DOHH2 (cell line): ENCODE results near the gene TXNDC9.

Experiments used
- H3F3A ChIP-seq: fragments of 200-600 bp; sonication (generic), shearing (Covaris generic); 2 replicates; pipeline ENCODE4 v1.6.0; 2016; ENCODE audit warnings: antibody characterized with exemption, mild to moderate bottlenecking; ENCODE audit not compliant: control insufficient read depth, insufficient read depth
- H3K27ac ChIP-seq: fragments of 200-600 bp; sonication (generic); 2 replicates; pipeline ENCODE4 v1.5.1; 2014; ENCODE audit warnings: low read depth, mild to moderate bottlenecking, low read length, moderate library complexity
- H3K27me3 ChIP-seq: fragments of 200-600 bp; sonication (generic); 2 replicates; pipeline ENCODE4 v1.6.1; 2014; ENCODE audit warnings: mild to moderate bottlenecking, low read length, mixed read lengths; ENCODE audit not compliant: control insufficient read depth
- H3K36me3 ChIP-seq: fragments of 200-600 bp; sonication (generic); 2 replicates; pipeline ENCODE4 v1.6.1; 2014; ENCODE audit warnings: mild to moderate bottlenecking, low read length, moderate library complexity, mixed read lengths; ENCODE audit not compliant: control insufficient read depth
- H3K4me1 ChIP-seq: fragments of 200-600 bp; sonication (generic); 2 replicates; pipeline ENCODE4 v1.6.1; 2014; ENCODE audit warnings: mild to moderate bottlenecking, low read length, mixed read lengths; ENCODE audit not compliant: control insufficient read depth
- H3K4me2 ChIP-seq: fragments of 200-600 bp; sonication (generic); 2 replicates; pipeline ENCODE4 v1.6.0; 2014; ENCODE audit warnings: mild to moderate bottlenecking, low read length, moderate library complexity
- H3K4me3 ChIP-seq: fragments of 200-600 bp; sonication (generic); 2 replicates; pipeline ENCODE4 v1.5.1; 2014; ENCODE audit warnings: mild to moderate bottlenecking, low read length, mixed read lengths
- H3K79me2 ChIP-seq: fragments of 200-600 bp; sonication (generic); 2 replicates; pipeline ENCODE4 v1.6.1; 2014; ENCODE audit warnings: mild to moderate bottlenecking, low read length, mixed read lengths; ENCODE audit not compliant: control insufficient read depth
- H3K9me2 ChIP-seq: fragments of 200-600 bp; sonication (generic); replicated peaks from 2 replicates; pipeline ENCODE4 v1.6.1; 2014; ENCODE audit warnings: mild to moderate bottlenecking, low read length, mixed read lengths; ENCODE audit not compliant: control insufficient read depth
- H3K9me3 ChIP-seq: fragments of 200-600 bp; sonication (generic); 2 replicates; pipeline ENCODE4 v1.6.1; 2014; ENCODE audit warnings: antibody characterized with exemption, low read length, mixed read lengths; ENCODE audit not compliant: control insufficient read depth, insufficient read depth
- H4K20me1 ChIP-seq: fragments of 200-600 bp; sonication (generic); 2 replicates; pipeline ENCODE4 v1.6.0; 2014; ENCODE audit warnings: low read depth, mild to moderate bottlenecking, antibody characterized with exemption, low read length, moderate library complexity; ENCODE audit not compliant: control insufficient read depth, insufficient read depth
- EZH2phosphoT487 ChIP-seq: fragments of 200-600 bp; sonication (generic); IDR thresholded peaks from 2 replicates; pipeline ENCODE4 v1.6.1; 2017; ENCODE audit warnings: borderline replicate concordance, mild to moderate bottlenecking, antibody characterized with exemption, low read length, moderate library complexity, mixed read lengths
- TF ChIP-seq, protein P1 (sequence below): fragments of 200-600 bp; sonication (generic); IDR thresholded peaks from one replicate; pipeline ENCODE4 v1.5.1; 2014; ENCODE audit warnings: antibody characterized with exemption, mild to moderate bottlenecking, low read depth, low read length; ENCODE audit not compliant: poor library complexity, severe bottlenecking

The TXNDC9 gene

DNA sequence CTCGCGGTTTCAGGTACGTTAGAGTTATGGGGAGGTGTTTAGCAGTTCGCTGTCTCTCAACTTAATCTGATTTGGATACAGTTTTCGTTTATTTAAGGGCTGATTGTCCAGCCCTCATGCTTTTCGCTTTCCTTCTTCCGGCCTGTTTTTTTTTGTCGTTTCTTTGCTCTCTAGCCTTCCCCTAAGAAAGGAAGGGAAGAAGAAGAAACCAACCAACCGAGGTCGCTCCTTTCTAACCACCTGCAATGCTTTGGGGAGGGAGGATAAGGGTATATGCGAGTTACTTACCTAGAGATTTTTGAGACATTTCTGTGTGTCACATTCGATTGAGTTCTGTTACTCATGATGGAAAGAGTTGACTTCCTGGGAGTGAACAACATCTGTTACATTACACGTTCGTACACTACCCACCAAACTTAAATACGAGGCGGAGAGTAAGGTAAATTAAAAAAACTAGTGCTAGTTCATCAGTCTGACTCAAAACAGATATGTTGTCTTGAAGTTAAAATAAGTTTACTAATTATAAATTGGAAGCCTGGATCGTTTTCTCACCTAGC lies 2.0 kb upstream of the TXNDC9 start:
- Histone ChIP-seq H3K4me1 (peaks cover 47% of the 10 kb centered on the region), H3K27ac (peak overlapping the region; percentile 75), H3K9me2 (no peaks in the 10 kb centered on the region), H3K27me3 (no peaks in the 10 kb centered on the region), H3K9me3 (no peaks in the 10 kb centered on the region), H3K4me2 (peak overlapping the region; percentile 85), H4K20me1 (peaks cover 30% of the 10 kb centered on the region), H3K36me3 (peaks cover 19% of the 10 kb centered on the region), H3K79me2 (peaks cover 94% of the 10 kb centered on the region), H3K4me3 (peak overlapping the region; percentile 83), H3F3A (peaks cover 6% of the 10 kb centered on the region)
- no peak for TF ChIP-seq EZH2phosphoT487
- TF ChIP-seq, protein P1, sequence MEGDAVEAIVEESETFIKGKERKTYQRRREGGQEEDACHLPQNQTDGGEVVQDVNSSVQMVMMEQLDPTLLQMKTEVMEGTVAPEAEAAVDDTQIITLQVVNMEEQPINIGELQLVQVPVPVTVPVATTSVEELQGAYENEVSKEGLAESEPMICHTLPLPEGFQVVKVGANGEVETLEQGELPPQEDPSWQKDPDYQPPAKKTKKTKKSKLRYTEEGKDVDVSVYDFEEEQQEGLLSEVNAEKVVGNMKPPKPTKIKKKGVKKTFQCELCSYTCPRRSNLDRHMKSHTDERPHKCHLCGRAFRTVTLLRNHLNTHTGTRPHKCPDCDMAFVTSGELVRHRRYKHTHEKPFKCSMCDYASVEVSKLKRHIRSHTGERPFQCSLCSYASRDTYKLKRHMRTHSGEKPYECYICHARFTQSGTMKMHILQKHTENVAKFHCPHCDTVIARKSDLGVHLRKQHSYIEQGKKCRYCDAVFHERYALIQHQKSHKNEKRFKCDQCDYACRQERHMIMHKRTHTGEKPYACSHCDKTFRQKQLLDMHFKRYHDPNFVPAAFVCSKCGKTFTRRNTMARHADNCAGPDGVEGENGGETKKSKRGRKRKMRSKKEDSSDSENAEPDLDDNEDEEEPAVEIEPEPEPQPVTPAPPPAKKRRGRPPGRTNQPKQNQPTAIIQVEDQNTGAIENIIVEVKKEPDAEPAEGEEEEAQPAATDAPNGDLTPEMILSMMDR, result no peak

GRCh38 chr2:99337113-99338028 lies 1.2 kb upstream of the TXNDC9 start, which contains the start of gene EIF5B:
TSS of gene EIF5B (plus strand) at chr2:99337389. CDS start at chr2:99337555, 166 bp downstream.
- Histone ChIP-seq H3K79me2 (peaks cover 92% of the 10 kb centered on the region), H3F3A (peaks cover 6% of the 10 kb centered on the region), H3K9me3 (no peaks in the 10 kb centered on the region), H3K4me3 (peak within 1 kb of the TSS; percentile 83), H3K9me2 (no peaks in the 10 kb centered on the region), H3K27me3 (no peaks in the 10 kb centered on the region), H4K20me1 (peaks cover 23% of the 10 kb centered on the region), H3K36me3 (peaks cover 23% of the 10 kb centered on the region), H3K4me1 (peaks cover 47% of the 10 kb centered on the region), H3K27ac (peak within 1 kb of the TSS; percentile 75), H3K4me2 (peak within 1 kb of the TSS; percentile 85)
- TF ChIP-seq, protein P1, result peak; percentile 91
- TF ChIP-seq EZH2phosphoT487, result no peak

DNA sequence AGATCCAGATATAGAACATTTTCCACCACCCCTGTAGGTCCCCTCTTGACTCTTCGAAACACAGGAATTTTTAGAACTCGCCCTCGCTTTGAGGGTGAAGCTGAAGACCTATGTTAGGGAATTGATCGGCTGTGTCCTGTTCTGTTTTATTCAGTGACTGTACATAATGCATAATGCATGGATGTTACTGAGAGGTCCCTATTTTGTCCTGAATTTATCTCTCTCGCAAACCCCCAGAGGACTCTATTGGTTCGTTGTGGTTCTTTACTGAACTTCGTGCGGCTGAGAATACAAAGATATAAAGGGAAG lies 625 bp upstream of the TXNDC9 start:
- peak overlapping the region; percentile 85 for H3K4me2 ChIP-seq
- H3K9me2 ChIP-seq, result no peaks in the 10 kb centered on the region
- H3K9me3 ChIP-seq, result no peaks in the 10 kb centered on the region
- peaks cover 91% of the 10 kb centered on the region for H3K79me2 ChIP-seq
- TF ChIP-seq, protein P1, result no peak
- TF ChIP-seq EZH2phosphoT487, result no peak
- no peaks in the 10 kb centered on the region for H3K27me3 ChIP-seq
- H3K4me1 ChIP-seq, result peaks cover 47% of the 10 kb centered on the region
- peaks cover 6% of the 10 kb centered on the region for H3F3A ChIP-seq
- H3K4me3 ChIP-seq, result peak overlapping the region; percentile 83
- peaks cover 22% of the 10 kb centered on the region for H4K20me1 ChIP-seq
- H3K36me3 ChIP-seq, result peaks cover 25% of the 10 kb centered on the region
- H3K27ac ChIP-seq, result peak overlapping the region; percentile 75
